GM19468 (cell line): ENCODE results near the gene ERICH6B.

Experiments
- ATAC-seq: cut with Tn5 transposase; IDR thresholded peaks from one replicate; pipeline ENCODE4 v1.9.1; 2021; ENCODE audit warnings: mild to moderate bottlenecking, moderate library complexity, moderate number of reproducible peaks; ENCODE audit not compliant: unreplicated experiment; ENCODE audit errors: extremely low read depth

The ERICH6B gene

GRCh38 chr13:45602183-45603170, 13.1 kb downstream of the ERICH6B start:
- no peak for ATAC-seq

DNA sequence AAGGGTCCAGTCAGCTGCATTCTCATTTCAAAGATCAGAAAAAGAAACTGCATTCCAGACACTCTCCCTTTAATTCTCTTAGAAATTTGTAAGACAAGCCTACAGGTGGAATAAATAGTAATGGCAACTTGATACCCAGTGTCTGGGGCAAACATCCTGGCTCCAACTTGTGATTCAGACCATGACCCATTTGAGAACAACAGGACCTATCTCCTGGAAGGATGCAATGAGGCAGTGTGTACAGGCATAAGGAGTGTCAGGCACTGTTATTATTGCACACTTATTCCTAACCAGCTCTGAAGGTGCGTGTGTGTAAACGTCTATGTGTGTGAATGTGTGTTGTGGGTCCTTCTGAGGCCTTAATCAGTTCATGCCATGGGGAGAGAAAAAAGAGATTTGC, 13.9 kb downstream of the ERICH6B start:
- no peak for ATAC-seq

DNA sequence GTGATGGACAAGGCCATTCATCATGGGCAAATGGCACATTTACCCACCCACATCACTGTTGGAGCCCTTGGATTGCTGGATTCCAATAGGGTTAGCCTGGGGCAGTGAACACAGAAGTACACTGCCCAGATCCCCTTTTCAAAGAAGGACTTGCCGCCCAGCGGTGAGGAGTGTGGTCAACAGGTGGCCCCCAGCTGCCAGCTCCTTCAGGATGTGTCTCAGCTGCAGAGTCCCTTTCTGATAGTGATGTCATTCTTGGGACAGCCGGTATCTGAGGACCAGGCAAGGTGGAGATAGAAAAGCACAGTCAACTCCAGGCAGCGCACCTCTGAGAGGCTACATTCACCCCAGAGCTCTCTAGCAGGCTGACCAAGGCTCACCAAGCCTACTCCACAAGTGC, 16.9 kb downstream of the ERICH6B start:
- ATAC-seq, result no peak

GRCh38 chr13:45596800-45597475, 18.6 kb downstream of the ERICH6B start:
- ATAC-seq, result no peak

GRCh38 chr13:45595965-45596364, 19.6 kb downstream of the ERICH6B start:
- no peak for ATAC-seq

DNA sequence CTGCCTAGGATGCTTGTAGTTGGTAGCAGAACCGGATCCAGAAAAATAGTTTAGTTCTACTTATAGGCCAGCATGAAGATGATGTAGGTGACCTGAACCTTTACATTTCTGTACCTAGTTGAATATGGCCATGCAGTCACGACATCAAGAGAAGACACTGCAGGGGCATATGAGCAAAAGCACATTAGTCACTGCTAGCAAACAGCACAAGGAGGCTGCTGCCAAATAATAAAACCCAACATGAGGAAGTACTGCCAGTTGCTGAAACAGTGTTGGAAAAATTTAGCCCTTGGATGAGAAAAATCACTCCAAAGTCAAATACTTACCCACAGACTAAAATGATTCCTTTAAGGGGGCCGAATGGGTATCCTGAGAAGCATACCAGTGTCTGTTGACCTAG, 20.8 kb downstream of the ERICH6B start:
- no peak for ATAC-seq

DNA sequence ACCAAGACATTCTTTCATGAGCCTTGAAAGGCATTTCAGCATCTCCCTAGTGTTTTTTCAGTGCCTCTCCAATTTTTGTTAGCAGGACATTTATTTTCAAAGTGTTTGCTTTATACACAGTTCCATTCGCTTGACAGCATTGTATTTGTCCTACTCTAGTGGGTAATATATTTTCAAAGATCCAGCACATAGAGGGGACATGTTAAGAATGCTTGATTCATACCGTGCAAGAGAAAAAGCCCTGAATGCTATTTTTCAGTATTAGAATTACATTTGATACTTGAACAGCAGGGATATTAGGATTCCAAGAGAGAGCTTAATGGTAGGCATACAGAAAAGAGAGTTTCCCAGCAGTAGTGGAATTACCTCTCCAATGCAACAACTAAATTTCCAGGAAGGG, 21.3 kb downstream of the ERICH6B start:
- no peak for ATAC-seq

DNA sequence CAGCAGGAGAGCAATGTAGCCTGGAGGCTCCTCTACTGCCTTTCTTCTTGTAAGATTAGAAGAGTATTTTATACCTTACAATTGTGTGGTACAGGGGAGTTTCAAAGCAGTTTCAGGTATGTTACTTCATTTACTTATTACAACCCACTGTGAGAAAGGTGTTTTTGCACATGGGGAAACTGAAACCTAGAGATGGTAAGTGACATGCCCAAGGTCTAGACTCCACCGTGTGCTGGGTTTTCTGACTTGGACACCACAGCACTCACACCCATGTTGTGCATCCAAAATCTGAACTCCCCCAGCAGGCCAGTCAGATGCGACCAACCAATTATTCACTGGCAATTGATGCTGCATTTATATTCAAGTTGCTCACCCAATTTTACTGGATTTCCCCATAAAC, 22.8 kb downstream of the ERICH6B start:
- peak; percentile 52 for ATAC-seq

DNA sequence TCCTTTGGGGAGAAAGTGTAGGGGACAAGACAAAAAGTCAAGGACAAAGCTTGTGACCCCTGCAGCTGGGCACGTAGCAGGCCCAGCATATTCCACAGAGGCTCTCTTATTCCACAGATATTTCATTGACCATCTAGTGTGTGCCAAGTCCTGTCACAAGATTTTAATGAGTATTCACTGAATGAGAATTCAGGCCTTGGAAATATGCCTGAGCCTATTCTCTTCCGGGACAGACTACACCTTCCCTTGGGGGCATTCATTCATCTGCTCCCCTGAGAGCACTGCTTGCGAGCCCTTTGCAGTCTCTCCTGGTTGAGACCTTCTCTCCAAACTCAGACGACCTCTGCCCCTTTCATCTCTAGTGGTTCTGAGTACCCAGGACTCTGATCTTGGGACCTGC, 25.5 kb downstream of the ERICH6B start:
- no peak for ATAC-seq

GRCh38 chr13:45587897-45588296, 27.6 kb downstream of the ERICH6B start:
- ATAC-seq, result no peak

DNA sequence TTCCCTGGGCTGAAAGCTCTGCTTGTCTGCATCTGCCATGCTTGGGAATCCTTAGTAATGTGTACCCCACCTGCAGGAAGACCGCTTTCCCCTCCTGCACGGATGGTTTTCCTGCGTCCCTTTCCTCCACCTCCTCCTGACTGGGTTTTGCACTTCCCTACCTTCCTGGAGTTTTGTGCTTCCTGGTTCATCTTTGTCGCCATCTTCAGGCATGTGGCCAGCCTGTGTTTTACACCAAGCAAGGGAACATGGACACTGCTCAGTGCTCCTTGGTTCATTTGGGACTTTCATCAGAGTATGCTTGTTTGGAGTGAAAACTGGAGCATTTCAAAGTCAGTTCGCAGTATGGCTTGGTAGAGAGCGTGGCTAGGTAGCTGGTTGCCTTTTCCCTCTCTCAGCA, 30.7 kb downstream of the ERICH6B start:
- ATAC-seq, result no peak

GRCh38 chr13:45582408-45583076, 33.0 kb downstream of the ERICH6B start:
- ATAC-seq, result no peak

DNA sequence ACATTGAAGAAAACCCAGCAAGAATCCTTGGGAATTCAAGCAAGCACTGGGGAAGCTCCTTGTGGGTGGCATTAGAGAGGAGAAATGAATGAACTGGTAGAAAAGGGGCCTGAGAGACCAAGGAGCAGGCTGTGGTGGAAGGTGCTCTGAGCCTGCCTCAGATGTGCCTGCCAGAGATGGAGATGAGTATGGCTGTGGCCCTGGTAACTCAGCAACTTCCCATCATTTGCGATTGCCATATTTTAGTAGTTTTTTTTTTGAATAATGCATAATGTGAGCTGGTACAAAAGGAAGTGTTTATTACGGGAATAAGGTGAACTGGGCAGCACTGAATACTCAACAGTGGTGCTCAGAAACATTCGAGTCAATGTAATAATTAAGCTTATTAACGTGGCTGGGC, 39.1 kb downstream of the ERICH6B start:
- ATAC-seq, result no peak

GRCh38 chr13:45575830-45576180, 39.7 kb downstream of the ERICH6B start:
- no peak for ATAC-seq

DNA sequence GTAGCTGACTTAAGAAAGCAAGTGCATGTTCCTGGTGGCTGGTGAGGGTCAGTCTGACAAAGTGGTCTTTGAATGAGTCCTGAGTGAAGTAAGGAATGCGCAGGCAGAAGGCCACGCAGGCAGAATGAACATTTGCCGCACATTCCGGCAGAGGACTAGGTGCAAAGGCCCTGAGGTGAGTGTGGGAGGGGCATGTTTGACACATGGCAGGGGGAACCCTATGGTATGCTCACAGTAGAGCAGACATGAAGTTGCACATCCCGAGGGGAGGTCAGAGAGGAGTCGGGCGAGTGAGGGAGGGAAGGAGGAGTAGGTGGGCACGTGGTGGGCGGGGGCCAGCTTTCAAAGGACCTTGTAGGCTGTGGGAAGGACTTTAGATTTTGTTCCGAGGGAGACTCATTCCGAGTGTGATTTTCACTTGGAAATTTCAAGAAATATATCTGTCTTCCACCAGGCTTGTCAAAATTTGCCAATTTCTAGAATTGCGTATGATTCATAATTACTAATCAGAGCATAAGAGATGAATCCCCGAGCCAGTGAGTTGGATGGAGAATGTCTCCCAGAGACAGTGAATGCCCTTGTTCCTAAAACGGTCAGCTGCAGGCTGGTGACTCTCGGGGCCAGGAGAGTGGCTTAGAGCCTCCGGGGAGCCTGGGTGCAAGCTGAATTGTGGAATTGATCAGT, 40.3 kb downstream of the ERICH6B start:
- no peak for ATAC-seq

DNA sequence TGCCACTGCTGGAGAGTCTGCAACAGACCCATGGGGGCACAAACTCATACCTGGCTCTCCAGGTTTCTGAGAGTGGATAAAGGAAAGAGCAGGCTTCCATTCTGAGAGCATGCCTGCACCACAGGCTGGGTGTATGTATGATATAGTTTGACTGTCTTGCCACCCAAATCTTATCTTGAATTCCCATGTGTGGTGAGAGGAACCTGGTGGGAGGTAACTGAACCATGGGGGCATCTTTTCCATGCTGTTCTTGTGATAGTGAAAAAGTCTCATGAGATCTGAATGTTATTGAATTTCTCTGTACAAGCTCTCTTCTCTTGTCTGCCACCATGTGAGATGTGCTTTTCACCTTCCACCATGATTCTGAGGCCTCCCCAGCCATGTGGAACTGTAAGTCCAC, 50.2 kb downstream of the ERICH6B start:
- no peak for ATAC-seq

DNA sequence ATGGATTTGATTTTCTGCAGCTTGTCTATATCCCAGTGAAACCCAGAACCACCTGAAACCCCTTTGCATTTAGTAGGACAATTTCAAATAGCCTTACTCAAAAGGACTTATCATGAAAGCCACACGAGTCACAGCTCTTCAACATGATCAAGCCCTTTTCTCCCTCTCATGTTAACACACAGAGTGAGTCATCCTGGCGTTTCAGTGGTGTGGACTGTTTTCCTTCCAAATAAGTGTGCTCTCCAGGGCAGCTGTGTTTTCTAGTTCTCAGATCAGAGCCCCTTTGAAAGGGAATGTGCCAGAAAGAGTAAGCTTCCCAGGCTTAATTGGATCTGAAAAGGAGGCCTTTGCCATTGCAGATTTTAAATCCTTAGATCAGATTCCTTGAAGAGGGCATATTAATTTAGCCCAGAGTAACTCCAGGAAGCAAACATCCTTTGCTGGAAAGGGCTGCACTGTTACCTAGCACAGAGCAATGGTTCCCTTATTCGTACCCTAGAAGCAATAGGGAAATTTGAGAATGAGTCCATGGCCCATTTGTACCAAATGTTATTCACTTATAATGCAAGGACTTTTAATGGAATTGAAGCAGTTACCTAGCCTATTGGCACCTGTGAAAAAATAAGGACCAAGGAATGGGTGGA, 51.3 kb downstream of the ERICH6B start:
- no peak for ATAC-seq

DNA sequence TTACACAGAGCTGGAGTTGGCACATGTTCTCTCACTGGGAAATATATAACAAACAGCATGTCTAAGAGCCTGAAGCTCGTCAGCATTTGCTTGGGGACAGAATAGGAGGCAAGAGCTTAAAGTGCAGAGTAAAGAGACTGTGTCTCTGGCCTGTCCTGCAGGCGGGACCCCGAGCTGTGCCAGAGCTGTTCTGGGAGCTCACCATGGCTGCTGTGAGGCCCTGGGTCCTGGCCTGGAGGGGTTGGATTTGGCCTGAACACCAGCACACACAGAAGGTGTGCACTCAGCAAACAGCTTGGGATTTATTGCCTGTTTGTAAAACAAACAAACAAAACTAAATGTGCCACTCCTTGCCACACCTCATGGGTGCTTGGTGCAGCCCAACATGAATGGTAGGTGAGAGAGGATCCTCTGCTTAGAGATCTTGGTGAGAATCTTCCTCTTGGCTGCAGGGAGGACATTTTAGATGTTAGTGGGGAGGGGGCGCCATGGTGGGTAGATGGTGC, 60.9 kb downstream of the ERICH6B start:
- no peak for ATAC-seq

DNA sequence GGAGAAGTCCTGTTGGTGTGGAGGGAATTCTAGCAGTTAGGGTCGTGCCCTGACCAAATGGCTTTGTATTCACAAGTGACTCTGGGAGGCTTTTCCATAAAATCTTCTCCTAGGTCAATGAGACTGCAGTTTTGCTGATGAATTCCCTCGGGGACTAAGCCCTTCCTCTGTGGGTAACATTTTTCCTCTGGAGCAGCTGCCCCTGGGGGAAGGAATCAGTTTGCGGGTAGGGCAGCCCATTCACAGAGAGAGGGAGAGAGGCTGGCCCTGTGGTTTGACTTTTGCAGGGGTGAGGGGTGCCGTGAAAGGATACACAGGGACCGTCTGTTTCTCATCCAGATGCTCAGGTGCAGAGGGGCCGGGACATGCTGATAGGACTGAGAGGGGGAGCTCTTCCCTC, 67.3 kb downstream of the ERICH6B start:
- no peak for ATAC-seq

- ATAC-seq, result no peak
These were observed 69.2 kb downstream of the ERICH6B start for GRCh38 chr13:45546410-45546765.
